Vagina (tissue), 2 donors: ENCODE results near the gene PAX2.

Source experiments
- POLR2A ChIP-seq, 2 donors: fragments of 450-650 bp; IDR thresholded peaks; one replicate each; pipeline ENCODE4 v1.6.1; 2017; ENCODE audit warnings: antibody characterized with exemption in 2 of 2, mild to moderate bottlenecking in 2 of 2, moderate library complexity in 2 of 2
- POLR2AphosphoS5 ChIP-seq, 2 donors: sonication (generic); formaldehyde crosslinking; IDR thresholded peaks; one replicate each; pipeline ENCODE4 v1.9.0; 2017; ENCODE audit warnings: antibody characterized with exemption in 2 of 2, mild to moderate bottlenecking in 2 of 2, low read depth in 1 of 2; ENCODE audit not compliant: insufficient read depth in 1 of 2
- TF ChIP-seq, protein P1 (sequence below), 3 experiments: fragments of 450-650 bp in 2 of 3; fragments of 200-600 bp in 1 of 3; sonication (generic) in 1 of 3; IDR thresholded peaks; one replicate each; pipeline ENCODE4 v1.5.1; 2017 to 2019; ENCODE audit warnings: antibody characterized with exemption in 3 of 3, mild to moderate bottlenecking in 2 of 3, moderate library complexity in 2 of 3

DNA sequence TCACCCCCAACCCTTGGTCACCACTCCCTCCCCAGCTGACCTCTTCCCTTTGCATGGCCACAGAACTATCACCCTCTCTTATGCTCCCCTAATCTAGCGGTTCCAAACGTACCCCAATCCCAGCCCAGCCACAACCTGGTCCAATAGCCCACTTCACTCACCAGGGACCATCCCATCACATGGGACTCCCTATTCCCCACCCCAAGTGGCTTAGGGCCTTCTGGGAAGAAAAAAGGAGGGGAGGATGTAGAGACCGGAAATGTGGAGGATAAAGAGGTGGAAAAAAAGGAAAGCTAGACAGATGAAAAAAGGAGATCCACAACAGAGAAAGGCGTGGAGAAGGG is 30.3 kb upstream of the PAX2 start:
- TF ChIP-seq, protein P1, sequence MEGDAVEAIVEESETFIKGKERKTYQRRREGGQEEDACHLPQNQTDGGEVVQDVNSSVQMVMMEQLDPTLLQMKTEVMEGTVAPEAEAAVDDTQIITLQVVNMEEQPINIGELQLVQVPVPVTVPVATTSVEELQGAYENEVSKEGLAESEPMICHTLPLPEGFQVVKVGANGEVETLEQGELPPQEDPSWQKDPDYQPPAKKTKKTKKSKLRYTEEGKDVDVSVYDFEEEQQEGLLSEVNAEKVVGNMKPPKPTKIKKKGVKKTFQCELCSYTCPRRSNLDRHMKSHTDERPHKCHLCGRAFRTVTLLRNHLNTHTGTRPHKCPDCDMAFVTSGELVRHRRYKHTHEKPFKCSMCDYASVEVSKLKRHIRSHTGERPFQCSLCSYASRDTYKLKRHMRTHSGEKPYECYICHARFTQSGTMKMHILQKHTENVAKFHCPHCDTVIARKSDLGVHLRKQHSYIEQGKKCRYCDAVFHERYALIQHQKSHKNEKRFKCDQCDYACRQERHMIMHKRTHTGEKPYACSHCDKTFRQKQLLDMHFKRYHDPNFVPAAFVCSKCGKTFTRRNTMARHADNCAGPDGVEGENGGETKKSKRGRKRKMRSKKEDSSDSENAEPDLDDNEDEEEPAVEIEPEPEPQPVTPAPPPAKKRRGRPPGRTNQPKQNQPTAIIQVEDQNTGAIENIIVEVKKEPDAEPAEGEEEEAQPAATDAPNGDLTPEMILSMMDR (IDR thresholded peaks at IDR 0.05): no peak
- TF ChIP-seq POLR2A (IDR thresholded peaks at IDR 0.05): no peak
- no peak for TF ChIP-seq POLR2AphosphoS5 (IDR thresholded peaks at IDR 0.05; ENCODE audit: insufficient read depth in 1 of 2, low read depth in 1 of 2)
